Measurements from ENCODE around the gene RMND1.
A peak's percentile ranks its signal among the peaks of the same experiment; 100 is the strongest.

The RMND1 gene

DNA sequence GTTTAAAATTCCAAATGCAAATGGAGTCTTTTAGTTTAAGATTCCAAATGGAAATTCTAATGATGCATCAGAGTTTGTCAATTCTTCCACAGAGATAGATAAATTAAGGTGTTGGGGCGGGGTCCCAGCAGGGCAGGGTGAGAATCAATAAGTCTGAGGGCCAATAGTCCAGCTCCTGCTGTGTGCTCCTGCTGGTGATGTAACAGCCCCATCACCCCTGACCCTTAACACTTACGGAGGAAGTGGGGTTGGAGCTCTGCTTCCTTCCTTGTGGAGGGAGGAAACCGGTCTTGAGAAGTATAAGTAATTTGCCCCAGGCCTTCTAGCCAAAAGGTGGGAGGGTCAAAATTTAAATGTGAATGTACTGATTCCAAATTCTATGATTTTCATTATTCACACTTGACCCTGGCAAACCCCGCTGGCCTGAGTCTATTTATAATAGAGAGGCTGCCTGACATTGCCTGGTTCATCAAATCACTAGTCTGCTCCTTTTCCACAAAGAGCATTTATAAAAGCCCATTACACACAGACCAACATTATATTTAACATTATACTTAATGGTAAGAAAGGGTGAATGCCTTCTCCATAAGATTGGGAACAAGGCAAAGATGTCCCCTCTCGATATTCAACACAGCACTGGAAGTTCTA is 77.8 kb downstream of the RMND1 start:
- Histone ChIP-seq H3K36me3 (replicated peaks in 1 of 2; ENCODE audit: control insufficient read depth in 2 of 2, insufficient read depth in 2 of 2, low read length in 2 of 2) (peaks cover 9 to 35% of the 10 kb centered on the region in 2 donors), H2BK12ac (ENCODE audit: low read length) (no peak overlapping the region), H3K14ac (ENCODE audit: low read length) (no peak overlapping the region), H2BK15ac (ENCODE audit: low read length) (no peak overlapping the region), H3K4me3 (ENCODE audit: low read length in 2 of 2) (peak overlapping the region in 1 of 2 donors; percentile 22), H2AFZ (ENCODE audit: low read length) (no peak overlapping the region), H3K9ac (ENCODE audit: low read depth, low read length, poor library complexity) (no peak overlapping the region), H2BK120ac (ENCODE audit: low read depth, low read length) (no peak overlapping the region), H3K4me2 (ENCODE audit: insufficient read depth, low read length, poor library complexity, severe bottlenecking) (no peak overlapping the region), H3K23ac (ENCODE audit: low read depth, low read length, poor library complexity) (no peak overlapping the region), H4K8ac (ENCODE audit: low read depth, low read length) (no peak overlapping the region), H3K79me1 (ENCODE audit: low read depth, low read length) (no peaks in the 10 kb centered on the region), H3K4me1 (ENCODE audit: control insufficient read depth in 2 of 2, insufficient read depth in 1 of 2, low read depth in 1 of 2, low read length in 2 of 2) (peaks cover 2 to 18% of the 10 kb centered on the region in 2 donors), H3K27ac (replicated peaks; ENCODE audit: low read length) (no peak overlapping the region), H3K4ac (ENCODE audit: low read length) (no peak overlapping the region), H3K9me3 (replicated peaks in 1 of 2; ENCODE audit: control insufficient read depth in 2 of 2, insufficient read depth in 1 of 2, low read depth in 1 of 2, low read length in 2 of 2) (peaks cover 0 to 6% of the 10 kb centered on the region in 2 donors), H2BK5ac (ENCODE audit: low read length) (no peak overlapping the region), H3K18ac (ENCODE audit: low read length) (no peak overlapping the region), H2AK5ac (ENCODE audit: low read depth, low read length) (no peak overlapping the region), H3K27me3 (ENCODE audit: control insufficient read depth in 3 of 3, insufficient read depth in 3 of 3, low read depth in 1 of 3, low read length in 3 of 3) (no peaks in the 10 kb centered on the region), H4K91ac (ENCODE audit: low read depth, low read length, poor library complexity) (no peak overlapping the region)
- DNase-seq (ENCODE audit: low spot score) = no peak
- WGBS, 2 donors (ENCODE audit: extremely low coverage in 2 of 2, insufficient read length in 2 of 2, insufficient replicate concordance in 1 of 2) = no CpG with 5 or more reads among the region's 5 CpGs

DNA sequence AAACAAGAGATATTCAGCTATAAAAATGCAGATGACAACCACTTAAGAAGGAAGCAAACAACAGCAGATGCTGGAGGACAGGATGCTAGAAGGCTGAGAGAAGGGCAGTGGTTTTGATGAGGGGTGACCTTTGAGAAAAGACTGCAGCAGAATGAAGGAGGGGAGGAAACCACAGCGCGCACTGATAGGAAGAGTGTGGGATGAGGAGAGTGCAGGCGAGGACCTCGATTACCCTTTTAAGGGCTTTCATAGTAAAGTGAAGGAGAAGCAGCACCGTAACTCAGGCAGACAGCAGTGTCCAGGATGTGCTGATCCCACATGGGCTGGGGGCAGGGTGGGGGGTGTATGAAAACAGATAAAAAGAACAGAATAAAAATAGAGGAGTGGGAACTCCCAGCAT is 79.8 kb downstream of the RMND1 start:
- Histone ChIP-seq H3K36me3 (replicated peaks in 1 of 2; ENCODE audit: control insufficient read depth in 2 of 2, insufficient read depth in 2 of 2, low read length in 2 of 2) (peaks cover 9 to 46% of the 10 kb centered on the region in 2 donors), H3K4me1 (ENCODE audit: control insufficient read depth in 2 of 2, insufficient read depth in 1 of 2, low read depth in 1 of 2, low read length in 2 of 2) (peaks cover 2 to 18% of the 10 kb centered on the region in 2 donors), H3K14ac (ENCODE audit: low read length) (no peak overlapping the region), H3K27ac (replicated peaks; ENCODE audit: low read length) (no peak overlapping the region), H4K91ac (ENCODE audit: low read depth, low read length, poor library complexity) (no peak overlapping the region), H3K27me3 (ENCODE audit: control insufficient read depth in 3 of 3, insufficient read depth in 3 of 3, low read depth in 1 of 3, low read length in 3 of 3) (no peaks in the 10 kb centered on the region), H2AFZ (ENCODE audit: low read length) (no peak overlapping the region), H4K8ac (ENCODE audit: low read depth, low read length) (no peak overlapping the region), H3K9ac (ENCODE audit: low read depth, low read length, poor library complexity) (no peak overlapping the region), H2BK120ac (ENCODE audit: low read depth, low read length) (no peak overlapping the region), H3K4ac (ENCODE audit: low read length) (no peak overlapping the region), H2BK12ac (ENCODE audit: low read length) (no peak overlapping the region), H3K4me3 (ENCODE audit: low read length in 2 of 2) (no peak overlapping the region), H2BK5ac (ENCODE audit: low read length) (no peak overlapping the region), H2BK15ac (ENCODE audit: low read length) (no peak overlapping the region), H3K18ac (ENCODE audit: low read length) (no peak overlapping the region), H3K79me1 (ENCODE audit: low read depth, low read length) (peaks cover 2% of the 10 kb centered on the region), H3K23ac (ENCODE audit: low read depth, low read length, poor library complexity) (no peak overlapping the region), H2AK5ac (ENCODE audit: low read depth, low read length) (no peak overlapping the region), H3K9me3 (replicated peaks in 1 of 2; ENCODE audit: control insufficient read depth in 2 of 2, insufficient read depth in 1 of 2, low read depth in 1 of 2, low read length in 2 of 2) (peaks cover 0 to 6% of the 10 kb centered on the region in 2 donors), H3K4me2 (ENCODE audit: insufficient read depth, low read length, poor library complexity, severe bottlenecking) (no peak overlapping the region)
- no peak for DNase-seq (ENCODE audit: low spot score)
- WGBS, 2 donors (ENCODE audit: extremely low coverage in 2 of 2, insufficient read length in 2 of 2, insufficient replicate concordance in 1 of 2) = no CpG with 5 or more reads among the region's 5 CpGs

DNA sequence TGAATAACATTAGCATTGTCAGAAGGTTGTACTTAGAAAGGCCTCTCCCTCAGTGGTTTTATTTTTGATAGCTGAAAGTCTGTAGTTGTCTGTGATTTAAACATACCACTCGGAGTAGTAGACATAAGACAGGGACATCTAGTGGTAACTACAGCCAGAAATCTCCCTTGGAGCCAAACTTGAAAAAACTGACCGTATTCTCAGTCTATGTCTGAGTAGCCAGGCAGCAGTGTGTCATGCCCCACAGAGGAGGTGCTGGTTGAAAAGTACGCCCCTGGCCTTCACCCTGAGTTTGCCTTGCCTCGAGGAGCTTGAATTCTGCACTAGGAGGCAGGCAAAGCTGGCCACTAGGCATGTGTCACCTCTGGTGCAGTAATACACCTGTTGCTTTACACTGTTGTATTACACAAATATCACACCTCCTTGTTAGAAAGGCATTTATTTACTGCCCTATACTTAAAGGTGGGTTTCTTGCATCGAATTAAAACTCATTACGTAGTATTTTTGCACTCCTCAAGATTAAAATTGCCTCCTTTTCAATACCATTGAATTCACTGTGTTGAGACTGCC is 81.3 kb downstream of the RMND1 start:
- Histone ChIP-seq H4K91ac (ENCODE audit: low read depth, low read length, poor library complexity) (no peak overlapping the region), H3K4me2 (ENCODE audit: insufficient read depth, low read length, poor library complexity, severe bottlenecking) (no peak overlapping the region), H3K27me3 (ENCODE audit: control insufficient read depth in 3 of 3, insufficient read depth in 3 of 3, low read depth in 1 of 3, low read length in 3 of 3) (no peaks in the 10 kb centered on the region), H2BK12ac (ENCODE audit: low read length) (no peak overlapping the region), H3K14ac (ENCODE audit: low read length) (no peak overlapping the region), H2BK15ac (ENCODE audit: low read length) (no peak overlapping the region), H2AFZ (ENCODE audit: low read length) (no peak overlapping the region), H3K9me3 (replicated peaks in 1 of 2; ENCODE audit: control insufficient read depth in 2 of 2, insufficient read depth in 1 of 2, low read depth in 1 of 2, low read length in 2 of 2) (no peaks in the 10 kb centered on the region), H2BK5ac (ENCODE audit: low read length) (no peak overlapping the region), H3K4ac (ENCODE audit: low read length) (no peak overlapping the region), H3K23ac (ENCODE audit: low read depth, low read length, poor library complexity) (no peak overlapping the region), H3K36me3 (replicated peaks in 1 of 2; ENCODE audit: control insufficient read depth in 2 of 2, insufficient read depth in 2 of 2, low read length in 2 of 2) (peaks cover 17 to 60% of the 10 kb centered on the region in 2 donors), H3K4me3 (ENCODE audit: low read length in 2 of 2) (no peak overlapping the region), H3K18ac (ENCODE audit: low read length) (no peak overlapping the region), H3K4me1 (ENCODE audit: control insufficient read depth in 2 of 2, insufficient read depth in 1 of 2, low read depth in 1 of 2, low read length in 2 of 2) (peaks cover 2 to 15% of the 10 kb centered on the region in 2 donors), H3K27ac (replicated peaks; ENCODE audit: low read length) (no peak overlapping the region), H2AK5ac (ENCODE audit: low read depth, low read length) (no peak overlapping the region), H4K8ac (ENCODE audit: low read depth, low read length) (no peak overlapping the region), H3K79me1 (ENCODE audit: low read depth, low read length) (peaks cover 2% of the 10 kb centered on the region), H3K9ac (ENCODE audit: low read depth, low read length, poor library complexity) (no peak overlapping the region), H2BK120ac (ENCODE audit: low read depth, low read length) (no peak overlapping the region)
- WGBS, 2 donors (ENCODE audit: extremely low coverage in 2 of 2, insufficient read length in 2 of 2, insufficient replicate concordance in 1 of 2) = no CpG with 5 or more reads among the region's 6 CpGs
- no peak for DNase-seq (ENCODE audit: low spot score)

DNA sequence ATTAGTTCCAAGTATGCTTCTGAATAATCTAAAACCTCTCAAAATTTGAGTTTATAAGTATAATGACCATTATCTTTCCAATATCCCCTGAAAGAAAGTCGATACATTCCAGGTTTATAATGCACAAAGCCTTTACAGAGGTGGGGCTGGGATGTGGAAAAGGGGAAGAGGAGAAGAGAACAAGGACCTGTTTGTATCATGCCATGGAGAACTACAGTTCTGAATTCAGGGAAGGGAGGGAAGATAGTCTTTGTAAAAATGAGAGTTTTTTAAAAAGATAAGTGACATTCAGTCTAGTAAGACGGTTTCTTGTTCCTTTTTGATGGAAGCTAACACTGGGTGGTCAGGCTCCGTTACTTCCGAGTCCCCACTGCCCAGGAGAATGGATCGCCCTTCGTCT is 86.7 kb downstream of the RMND1 start:
- Histone ChIP-seq H3K4me2 (ENCODE audit: insufficient read depth, low read length, poor library complexity, severe bottlenecking) (no peak overlapping the region), H2AFZ (ENCODE audit: low read length) (no peak overlapping the region), H2BK12ac (ENCODE audit: low read length) (no peak overlapping the region), H3K27me3 (ENCODE audit: control insufficient read depth in 3 of 3, insufficient read depth in 3 of 3, low read depth in 1 of 3, low read length in 3 of 3) (no peaks in the 10 kb centered on the region), H2AK5ac (ENCODE audit: low read depth, low read length) (no peak overlapping the region), H3K9me3 (replicated peaks in 1 of 2; ENCODE audit: control insufficient read depth in 2 of 2, insufficient read depth in 1 of 2, low read depth in 1 of 2, low read length in 2 of 2) (no peaks in the 10 kb centered on the region), H3K79me1 (ENCODE audit: low read depth, low read length) (peaks cover 2% of the 10 kb centered on the region), H3K4ac (ENCODE audit: low read length) (no peak overlapping the region), H3K4me1 (ENCODE audit: control insufficient read depth in 2 of 2, insufficient read depth in 1 of 2, low read depth in 1 of 2, low read length in 2 of 2) (peaks cover 0 to 3% of the 10 kb centered on the region in 2 donors), H4K91ac (ENCODE audit: low read depth, low read length, poor library complexity) (no peak overlapping the region), H4K8ac (ENCODE audit: low read depth, low read length) (no peak overlapping the region), H2BK15ac (ENCODE audit: low read length) (no peak overlapping the region), H3K4me3 (ENCODE audit: low read length in 2 of 2) (no peak overlapping the region), H3K36me3 (replicated peaks in 1 of 2; ENCODE audit: control insufficient read depth in 2 of 2, insufficient read depth in 2 of 2, low read length in 2 of 2) (peaks cover 14 to 73% of the 10 kb centered on the region in 2 donors), H3K9ac (ENCODE audit: low read depth, low read length, poor library complexity) (no peak overlapping the region), H2BK120ac (ENCODE audit: low read depth, low read length) (no peak overlapping the region), H2BK5ac (ENCODE audit: low read length) (no peak overlapping the region), H3K23ac (ENCODE audit: low read depth, low read length, poor library complexity) (no peak overlapping the region), H3K14ac (ENCODE audit: low read length) (no peak overlapping the region), H3K18ac (ENCODE audit: low read length) (no peak overlapping the region), H3K27ac (replicated peaks; ENCODE audit: low read length) (no peak overlapping the region)
- WGBS, 2 donors (ENCODE audit: extremely low coverage in 2 of 2, insufficient read length in 2 of 2, insufficient replicate concordance in 1 of 2) = no CpG with 5 or more reads among the region's 6 CpGs
- DNase-seq (ENCODE audit: low spot score) = no peak
